ENCODE measurements around the gene FHL1. TPM values are rescaled to one million over a fixed set of nuclear protein-coding genes. Genes with fewer than 3 reads are reported as not detected.

The FHL1 gene
- total RNA-seq, 4 donors from 2014 or later: 693 to 4,057 (median 1,828) TPM

DNA sequence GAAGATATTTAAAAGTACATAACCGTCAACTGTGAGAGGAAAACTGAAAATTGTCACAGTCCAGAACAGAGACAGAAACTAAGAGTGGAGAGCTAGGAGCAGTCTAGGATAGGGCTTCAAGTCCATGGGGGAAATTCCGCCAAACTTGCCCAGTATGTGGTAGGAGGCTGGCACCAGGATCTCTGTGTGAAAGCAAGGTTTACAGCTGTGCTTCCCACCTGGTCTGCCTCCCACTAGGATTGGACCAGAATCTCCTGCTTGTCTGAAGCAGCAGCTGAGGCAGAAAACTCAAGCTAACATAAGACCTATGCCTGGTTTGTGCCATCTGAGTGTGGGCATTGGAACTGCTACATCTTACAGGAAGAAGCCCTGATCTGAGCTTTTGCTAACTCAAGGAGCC lies 18.6 kb upstream of the FHL1 start:
- TF ChIP-seq, protein P1, sequence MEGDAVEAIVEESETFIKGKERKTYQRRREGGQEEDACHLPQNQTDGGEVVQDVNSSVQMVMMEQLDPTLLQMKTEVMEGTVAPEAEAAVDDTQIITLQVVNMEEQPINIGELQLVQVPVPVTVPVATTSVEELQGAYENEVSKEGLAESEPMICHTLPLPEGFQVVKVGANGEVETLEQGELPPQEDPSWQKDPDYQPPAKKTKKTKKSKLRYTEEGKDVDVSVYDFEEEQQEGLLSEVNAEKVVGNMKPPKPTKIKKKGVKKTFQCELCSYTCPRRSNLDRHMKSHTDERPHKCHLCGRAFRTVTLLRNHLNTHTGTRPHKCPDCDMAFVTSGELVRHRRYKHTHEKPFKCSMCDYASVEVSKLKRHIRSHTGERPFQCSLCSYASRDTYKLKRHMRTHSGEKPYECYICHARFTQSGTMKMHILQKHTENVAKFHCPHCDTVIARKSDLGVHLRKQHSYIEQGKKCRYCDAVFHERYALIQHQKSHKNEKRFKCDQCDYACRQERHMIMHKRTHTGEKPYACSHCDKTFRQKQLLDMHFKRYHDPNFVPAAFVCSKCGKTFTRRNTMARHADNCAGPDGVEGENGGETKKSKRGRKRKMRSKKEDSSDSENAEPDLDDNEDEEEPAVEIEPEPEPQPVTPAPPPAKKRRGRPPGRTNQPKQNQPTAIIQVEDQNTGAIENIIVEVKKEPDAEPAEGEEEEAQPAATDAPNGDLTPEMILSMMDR (IDR thresholded peaks at IDR 0.05; ENCODE audit: low read depth): no peak

- TF ChIP-seq, protein P1 (IDR thresholded peaks at IDR 0.05; ENCODE audit: low read depth): no peak
Measured at GRCh38 chrX:136130931-136131833, 16.2 kb upstream of the FHL1 start.

DNA sequence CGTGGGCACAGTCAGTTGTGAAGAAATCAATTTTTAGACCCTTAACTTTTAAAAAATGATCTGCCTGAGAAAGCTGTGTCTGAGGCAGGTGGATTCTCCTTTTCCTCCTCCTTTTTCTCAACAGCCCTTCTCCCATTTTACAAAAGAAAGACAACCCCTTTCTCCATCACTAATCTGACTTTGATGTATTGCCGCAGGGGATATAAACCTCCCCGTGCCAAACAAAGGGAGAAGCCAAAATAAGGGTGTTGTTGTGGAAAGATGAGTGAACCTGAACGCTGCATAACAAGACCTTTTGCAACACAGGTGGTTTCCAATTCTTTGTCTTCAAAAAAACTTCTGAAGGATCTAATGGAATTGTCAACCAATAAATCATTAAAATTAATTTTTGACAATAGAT lies 8.4 kb upstream of the FHL1 start:
- TF ChIP-seq, protein P1 (IDR thresholded peaks at IDR 0.05; ENCODE audit: low read depth): no peak

GRCh38 chrX:136141569-136141968 lies 5.8 kb upstream of the FHL1 start:
- TF ChIP-seq, protein P1 (IDR thresholded peaks at IDR 0.05; ENCODE audit: low read depth): no peak

- TF ChIP-seq, protein P1 (IDR thresholded peaks at IDR 0.05; ENCODE audit: low read depth): no peak
Measured at GRCh38 chrX:136142592-136142991, 4.7 kb upstream of the FHL1 start.

- TF ChIP-seq, protein P1 (IDR thresholded peaks at IDR 0.05; ENCODE audit: low read depth): no peak
Measured at GRCh38 chrX:136143711-136144110, 3.6 kb upstream of the FHL1 start.

DNA sequence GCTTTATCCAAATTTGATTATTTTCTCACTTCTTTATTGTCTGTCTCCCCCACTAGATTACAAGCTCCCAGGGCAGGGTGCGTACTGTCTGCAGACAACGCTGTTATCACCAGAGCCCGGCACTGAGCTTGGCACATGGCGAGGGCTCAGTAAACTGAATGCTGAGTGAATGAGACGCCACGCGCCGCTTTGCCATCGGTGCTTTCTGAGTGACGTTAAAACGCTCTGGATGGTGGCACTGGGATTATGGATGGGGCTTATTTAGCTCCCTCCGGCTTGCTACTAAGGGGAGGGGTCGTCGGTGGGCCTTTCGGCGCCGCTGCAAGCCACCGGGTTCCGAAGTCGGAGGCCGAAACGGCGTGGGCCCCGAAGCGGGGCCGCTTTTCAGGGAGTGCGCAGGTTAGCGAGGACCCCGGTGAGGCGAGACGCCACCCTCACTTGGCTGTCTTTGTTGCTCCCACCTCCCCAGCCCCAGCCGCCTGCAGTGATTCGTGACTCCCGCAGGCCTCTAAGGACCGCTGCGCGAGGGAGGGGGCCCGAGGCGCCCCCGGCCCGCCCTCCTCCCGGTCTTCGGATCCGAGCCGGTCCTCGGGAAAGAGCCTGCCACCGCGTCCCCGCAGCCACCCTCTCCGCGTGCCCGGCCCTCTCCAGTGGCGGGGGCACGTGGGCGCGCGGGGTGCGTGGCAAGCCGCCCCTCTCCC lies 569 bp upstream of the FHL1 start:
- TF ChIP-seq, protein P1 (IDR thresholded peaks at IDR 0.05; ENCODE audit: low read depth): no peak
